ENCODE data around the gene ABHD1. TPM values are rescaled to one million over a fixed set of nuclear protein-coding genes. Genes with fewer than 3 reads are reported as not detected.

The ABHD1 gene
- total and polyA plus RNA-seq, 2 donors (not counting 1 experiment from before 2014, with no cell fraction given): 0.08 to 0.17 TPM

DNA sequence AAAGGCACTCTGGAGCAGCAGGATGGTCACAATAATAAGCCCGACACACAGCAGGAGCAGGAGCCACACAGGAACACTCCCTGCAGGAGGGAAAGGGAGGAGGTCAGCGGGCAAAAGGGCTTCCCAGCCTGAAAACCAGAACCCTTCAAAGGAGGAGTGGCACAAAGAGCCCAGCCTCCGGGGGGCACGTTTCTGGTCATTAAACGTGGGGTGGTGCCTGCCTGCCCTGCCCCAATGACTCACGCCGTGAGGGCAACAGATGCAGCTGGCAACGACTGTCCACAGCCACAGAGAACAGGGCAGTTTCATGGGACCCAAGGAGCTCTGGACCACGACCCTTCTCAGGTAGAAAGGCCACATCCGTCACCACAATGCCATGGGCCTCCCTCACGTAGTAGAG is 7.8 kb downstream of the ABHD1 start:
- Histone ChIP-seq H3K79me2 (ENCODE audit: control insufficient read depth, insufficient read depth, low read length) (peaks cover 15% of the 10 kb centered on the region), H3K4me1 (ENCODE audit: control insufficient read depth, extremely low read depth, insufficient read depth, low read length) (peaks cover 4% of the 10 kb centered on the region), H3K4me3 (replicated peaks in 1 of 4; ENCODE audit: control extremely low read depth in 1 of 4, insufficient read depth in 1 of 4, low read depth in 3 of 4, low read length in 4 of 4) (no peak overlapping the region), H3K36me3 (ENCODE audit: control insufficient read depth, insufficient read depth, low read length) (peaks cover 18% of the 10 kb centered on the region), H3K4me2 (ENCODE audit: extremely low read depth, insufficient read depth, low read length) (no peak overlapping the region), H3K27ac (ENCODE audit: insufficient read depth, low read length) (no peak overlapping the region), H4K20me1 (ENCODE audit: control insufficient read depth, extremely low read depth, insufficient read depth, low read length) (no peaks in the 10 kb centered on the region), H3K9me3 (ENCODE audit: control insufficient read depth, insufficient read depth, low read depth, low read length) (no peaks in the 10 kb centered on the region), H3K27me3 (ENCODE audit: control insufficient read depth, insufficient read depth, low read length) (no peaks in the 10 kb centered on the region), H3K9ac (ENCODE audit: insufficient read depth, low read length) (no peak overlapping the region), H2AFZ (ENCODE audit: low read length) (no peak overlapping the region)
- DNase-seq (ENCODE audit: low read depth in 2 of 2): no peak
- TF ChIP-seq, protein P1, sequence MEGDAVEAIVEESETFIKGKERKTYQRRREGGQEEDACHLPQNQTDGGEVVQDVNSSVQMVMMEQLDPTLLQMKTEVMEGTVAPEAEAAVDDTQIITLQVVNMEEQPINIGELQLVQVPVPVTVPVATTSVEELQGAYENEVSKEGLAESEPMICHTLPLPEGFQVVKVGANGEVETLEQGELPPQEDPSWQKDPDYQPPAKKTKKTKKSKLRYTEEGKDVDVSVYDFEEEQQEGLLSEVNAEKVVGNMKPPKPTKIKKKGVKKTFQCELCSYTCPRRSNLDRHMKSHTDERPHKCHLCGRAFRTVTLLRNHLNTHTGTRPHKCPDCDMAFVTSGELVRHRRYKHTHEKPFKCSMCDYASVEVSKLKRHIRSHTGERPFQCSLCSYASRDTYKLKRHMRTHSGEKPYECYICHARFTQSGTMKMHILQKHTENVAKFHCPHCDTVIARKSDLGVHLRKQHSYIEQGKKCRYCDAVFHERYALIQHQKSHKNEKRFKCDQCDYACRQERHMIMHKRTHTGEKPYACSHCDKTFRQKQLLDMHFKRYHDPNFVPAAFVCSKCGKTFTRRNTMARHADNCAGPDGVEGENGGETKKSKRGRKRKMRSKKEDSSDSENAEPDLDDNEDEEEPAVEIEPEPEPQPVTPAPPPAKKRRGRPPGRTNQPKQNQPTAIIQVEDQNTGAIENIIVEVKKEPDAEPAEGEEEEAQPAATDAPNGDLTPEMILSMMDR (conservative IDR thresholded peaks at IDR 0.05 in 1 of 2, IDR thresholded peaks at IDR 0.05 in 1 of 2; ENCODE audit: low read depth in 1 of 2, low read length in 2 of 2): no peak
- TF ChIP-seq EZH2 (IDR thresholded peaks at IDR 0.05; ENCODE audit: low read length, missing control alignments): no peak

DNA sequence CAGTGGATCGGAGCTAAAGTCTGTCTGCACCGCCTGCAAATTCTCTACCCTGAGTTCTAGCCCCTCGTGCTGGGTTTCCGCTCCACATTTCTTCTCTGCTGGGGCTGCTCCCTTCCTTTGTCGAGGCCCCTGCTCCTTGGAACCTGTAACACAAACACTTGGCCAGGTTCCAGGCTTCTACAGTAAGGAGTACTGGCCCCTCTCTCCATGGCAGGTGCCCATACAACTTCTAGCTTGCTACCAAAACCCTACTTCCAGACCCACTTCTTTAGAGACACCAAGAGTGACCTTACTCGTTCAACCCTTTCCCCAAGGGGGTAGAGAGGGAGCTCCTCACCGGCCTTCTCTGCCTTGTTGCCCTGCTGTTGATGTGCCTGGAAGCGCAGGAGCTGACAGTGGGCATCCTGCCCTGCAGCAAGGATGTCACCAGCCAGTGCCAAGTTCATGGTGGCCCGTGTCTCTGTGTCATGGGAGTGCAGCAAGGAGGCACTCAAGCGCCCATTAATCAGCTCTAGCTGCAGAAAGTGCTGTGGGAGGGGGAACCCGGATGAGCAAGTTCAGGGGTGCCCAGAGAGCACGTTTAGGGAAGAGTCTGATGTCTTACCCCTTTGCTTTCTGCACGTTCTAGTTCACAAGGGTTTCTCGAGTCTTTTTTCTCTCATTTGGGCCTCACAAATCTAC is 9.7 kb downstream of the ABHD1 start:
- Histone ChIP-seq H3K27ac (ENCODE audit: insufficient read depth, low read length) (peak overlapping the region; percentile 82), H4K20me1 (ENCODE audit: control insufficient read depth, extremely low read depth, insufficient read depth, low read length) (no peaks in the 10 kb centered on the region), H3K4me2 (ENCODE audit: extremely low read depth, insufficient read depth, low read length) (peak overlapping the region; percentile 97), H3K27me3 (ENCODE audit: control insufficient read depth, insufficient read depth, low read length) (no peaks in the 10 kb centered on the region), H2AFZ (ENCODE audit: low read length) (no peak overlapping the region), H3K36me3 (ENCODE audit: control insufficient read depth, insufficient read depth, low read length) (peaks cover 18% of the 10 kb centered on the region), H3K9me3 (ENCODE audit: control insufficient read depth, insufficient read depth, low read depth, low read length) (no peaks in the 10 kb centered on the region), H3K9ac (ENCODE audit: insufficient read depth, low read length) (peak overlapping the region; percentile 90), H3K4me3 (replicated peaks in 1 of 4; ENCODE audit: control extremely low read depth in 1 of 4, insufficient read depth in 1 of 4, low read depth in 3 of 4, low read length in 4 of 4) (peak overlapping the region; percentile 87 to 98 (median 96)), H3K4me1 (ENCODE audit: control insufficient read depth, extremely low read depth, insufficient read depth, low read length) (peaks cover 4% of the 10 kb centered on the region), H3K79me2 (ENCODE audit: control insufficient read depth, insufficient read depth, low read length) (peaks cover 15% of the 10 kb centered on the region)
- TF ChIP-seq EZH2 (IDR thresholded peaks at IDR 0.05; ENCODE audit: low read length, missing control alignments): no peak
- TF ChIP-seq, protein P1 (conservative IDR thresholded peaks at IDR 0.05 in 1 of 2, IDR thresholded peaks at IDR 0.05 in 1 of 2; ENCODE audit: low read depth in 1 of 2, low read length in 2 of 2): no peak
- DNase-seq (ENCODE audit: low read depth in 2 of 2): no peak

DNA sequence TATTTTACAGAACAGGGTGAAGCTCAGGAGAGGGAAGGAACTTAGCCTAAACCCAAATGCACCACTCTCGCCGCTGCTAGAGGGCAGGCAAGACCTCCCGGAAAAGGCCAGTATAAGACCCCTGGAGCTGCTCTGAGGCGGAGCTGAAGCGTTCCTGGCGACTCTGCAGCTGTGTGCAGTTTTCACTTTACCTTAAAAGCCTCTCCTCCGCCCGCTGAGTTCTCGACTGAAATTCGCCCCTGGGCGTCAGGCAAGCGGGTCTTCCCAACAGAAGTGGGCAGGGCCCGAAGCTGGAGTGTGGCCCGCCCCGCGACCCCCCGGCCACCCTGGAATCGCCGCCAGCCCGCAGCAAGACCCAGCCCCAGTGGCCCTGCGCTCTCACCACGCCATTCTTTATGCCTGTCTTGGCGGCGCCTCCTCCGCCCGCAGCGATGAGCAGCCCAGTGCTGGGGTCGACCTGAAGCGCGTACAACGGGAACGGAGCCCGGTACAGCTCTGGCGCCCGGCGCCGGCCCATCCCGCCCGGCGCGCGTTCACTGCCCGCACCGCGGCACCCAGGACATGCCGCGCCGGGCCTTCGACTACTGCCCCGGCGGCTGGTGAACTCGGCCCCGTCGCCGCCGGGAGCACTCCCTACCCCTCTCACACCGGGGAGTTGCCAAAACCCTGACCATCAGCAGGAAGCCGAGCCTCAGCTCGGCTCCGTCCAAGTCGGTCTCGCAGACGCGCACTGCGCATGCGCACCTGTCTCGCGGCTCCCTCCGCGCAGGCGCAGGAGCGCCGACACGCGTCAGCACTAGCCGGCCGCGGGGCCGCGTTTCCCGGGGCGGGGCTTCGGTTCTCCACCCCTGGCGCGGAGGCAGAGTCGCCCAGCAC is 10.5 kb downstream of the ABHD1 start, which contains the start of gene PREB:
Gene PREB, minus strand, starts transcription at position 732 of the 876 bp plus-strand sequence. Its CDS starts 215 bp downstream, at position 517.
- TF ChIP-seq EZH2 (IDR thresholded peaks at IDR 0.05; ENCODE audit: low read length, missing control alignments): no peak
- TF ChIP-seq, protein P1 (conservative IDR thresholded peaks at IDR 0.05 in 1 of 2, IDR thresholded peaks at IDR 0.05 in 1 of 2; ENCODE audit: low read depth in 1 of 2, low read length in 2 of 2): peak; percentile 41 to 55
- peak within 1 kb of the TSS; percentile 87 to 98 (median 96) for H3K4me3 ChIP-seq (replicated peaks in 1 of 4; ENCODE audit: control extremely low read depth in 1 of 4, insufficient read depth in 1 of 4, low read depth in 3 of 4, low read length in 4 of 4)

More for the DNA sequence above, 10.5 kb downstream of the ABHD1 start, which contains the start of gene PREB:
- H3K4me2 ChIP-seq (ENCODE audit: extremely low read depth, insufficient read depth, low read length): peak within 1 kb of the TSS; percentile 97
- H4K20me1 ChIP-seq (ENCODE audit: control insufficient read depth, extremely low read depth, insufficient read depth, low read length): no peaks in the 10 kb centered on the region
- peak within 1 kb of the TSS; percentile 82 for H2AFZ ChIP-seq (ENCODE audit: low read length)
- no peaks in the 10 kb centered on the region for H3K9me3 ChIP-seq (ENCODE audit: control insufficient read depth, insufficient read depth, low read depth, low read length)
- peak within 1 kb of the TSS; percentile 82 for H3K27ac ChIP-seq (ENCODE audit: insufficient read depth, low read length)
- peak within 1 kb of the TSS; percentile 90 for H3K9ac ChIP-seq (ENCODE audit: insufficient read depth, low read length)
- H3K79me2 ChIP-seq (ENCODE audit: control insufficient read depth, insufficient read depth, low read length): peaks cover 15% of the 10 kb centered on the region
- H3K36me3 ChIP-seq (ENCODE audit: control insufficient read depth, insufficient read depth, low read length): peaks cover 18% of the 10 kb centered on the region
- peak; percentile 85 to 94 for DNase-seq (ENCODE audit: low read depth in 2 of 2)
- peaks cover 4% of the 10 kb centered on the region for H3K4me1 ChIP-seq (ENCODE audit: control insufficient read depth, extremely low read depth, insufficient read depth, low read length)
- no peaks in the 10 kb centered on the region for H3K27me3 ChIP-seq (ENCODE audit: control insufficient read depth, insufficient read depth, low read length)
